ENCODE data around the gene PAK3. TPM values are rescaled to one million over a fixed set of nuclear protein-coding genes. Genes with fewer than 3 reads are reported as not detected.

Gene PAK3
- total RNA-seq, 1 experiment from 2014 or later, result 7.5 TPM

- Histone ChIP-seq H2BK15ac (ENCODE audit: low read depth, low read length) (no peak overlapping the region), H2AFZ (ENCODE audit: low read length) (no peak overlapping the region), H3K27ac (ENCODE audit: insufficient read length, low read depth, low read length) (no peak overlapping the region), H3K4me1 (ENCODE audit: insufficient read depth, low read length) (no peaks in the 10 kb centered on the region), H3K18ac (ENCODE audit: insufficient read length, low read depth, low read length) (no peak overlapping the region), H3K79me2 (ENCODE audit: insufficient read depth, low read length) (no peaks in the 10 kb centered on the region), H3K79me1 (ENCODE audit: insufficient read depth, low read depth, low read length, poor library complexity, severe bottlenecking) (no peaks in the 10 kb centered on the region), H4K20me1 (ENCODE audit: control insufficient read depth, insufficient read depth, insufficient read length) (no peaks in the 10 kb centered on the region), H4K91ac (ENCODE audit: insufficient read length, low read depth, low read length) (no peak overlapping the region), H3K4ac (ENCODE audit: low read depth, low read length) (no peak overlapping the region), H3K4me2 (ENCODE audit: insufficient read depth, insufficient read length, low read length) (no peak overlapping the region), H3K23ac (ENCODE audit: insufficient read length, low read depth, low read length) (no peak overlapping the region), H3K9ac (ENCODE audit: extremely low read depth, insufficient read length, low read length) (no peak overlapping the region), H4K8ac (replicated peaks; ENCODE audit: insufficient read length, low read depth, low read length) (no peak overlapping the region), H3K23me2 (ENCODE audit: insufficient read length, low read depth, low read length, poor library complexity, severe bottlenecking) (no peaks in the 10 kb centered on the region), H3K56ac (ENCODE audit: insufficient read length, low read depth, low read length) (no peak overlapping the region), H2BK5ac (ENCODE audit: insufficient read length, low read length) (no peak overlapping the region), H2BK12ac (ENCODE audit: insufficient read length, low read depth, low read length) (no peak overlapping the region), H2AK5ac (ENCODE audit: insufficient read length, low read length) (no peak overlapping the region), H4K5ac (ENCODE audit: insufficient read length, low read depth, low read length) (no peak overlapping the region), H3T11ph (ENCODE audit: low read length) (no peak overlapping the region), H2BK20ac (ENCODE audit: low read depth, low read length, poor library complexity, severe bottlenecking) (no peak overlapping the region), H3K27me3 (ENCODE audit: insufficient read depth, low read length) (no peaks in the 10 kb centered on the region), H3K14ac (ENCODE audit: insufficient read depth, low read length) (no peak overlapping the region), H2BK120ac (ENCODE audit: low read depth, low read length, poor library complexity, severe bottlenecking) (no peak overlapping the region), H3K9me3 (ENCODE audit: control insufficient read depth, low read depth, low read length) (no peaks in the 10 kb centered on the region)
- no peak for DNase-seq
- WGBS (ENCODE audit: extremely low coverage, insufficient read length, low lambda C conversion rate), result no CpG with 5 or more reads among the region's 4 CpGs
- H3K4me3 Mint-ChIP-seq, result no peak overlapping the region
- no peaks in the 10 kb centered on the region for H3K36me3 Mint-ChIP-seq (ENCODE audit: insufficient read depth in 1 of 3, low read depth in 3 of 3)
- no peak overlapping the region for H3K27ac Mint-ChIP-seq
- no peaks in the 10 kb centered on the region for H3K9me3 Mint-ChIP-seq
- TF ChIP-seq, protein P1, sequence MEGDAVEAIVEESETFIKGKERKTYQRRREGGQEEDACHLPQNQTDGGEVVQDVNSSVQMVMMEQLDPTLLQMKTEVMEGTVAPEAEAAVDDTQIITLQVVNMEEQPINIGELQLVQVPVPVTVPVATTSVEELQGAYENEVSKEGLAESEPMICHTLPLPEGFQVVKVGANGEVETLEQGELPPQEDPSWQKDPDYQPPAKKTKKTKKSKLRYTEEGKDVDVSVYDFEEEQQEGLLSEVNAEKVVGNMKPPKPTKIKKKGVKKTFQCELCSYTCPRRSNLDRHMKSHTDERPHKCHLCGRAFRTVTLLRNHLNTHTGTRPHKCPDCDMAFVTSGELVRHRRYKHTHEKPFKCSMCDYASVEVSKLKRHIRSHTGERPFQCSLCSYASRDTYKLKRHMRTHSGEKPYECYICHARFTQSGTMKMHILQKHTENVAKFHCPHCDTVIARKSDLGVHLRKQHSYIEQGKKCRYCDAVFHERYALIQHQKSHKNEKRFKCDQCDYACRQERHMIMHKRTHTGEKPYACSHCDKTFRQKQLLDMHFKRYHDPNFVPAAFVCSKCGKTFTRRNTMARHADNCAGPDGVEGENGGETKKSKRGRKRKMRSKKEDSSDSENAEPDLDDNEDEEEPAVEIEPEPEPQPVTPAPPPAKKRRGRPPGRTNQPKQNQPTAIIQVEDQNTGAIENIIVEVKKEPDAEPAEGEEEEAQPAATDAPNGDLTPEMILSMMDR (conservative IDR thresholded peaks at IDR 0.05), result no peak
- no peaks in the 10 kb centered on the region for H3K27me3 Mint-ChIP-seq (ENCODE audit: low read depth)
- peaks cover 0 to 7% of the 10 kb centered on the region in 2 experiments; a peak in 2 of 4 replicates for H3K4me1 Mint-ChIP-seq
These were observed 48.4 kb upstream of the PAK3 start for GRCh38 chrX:111047575-111047974.
